Caco-2 (cell line): ENCODE data around the gene TSPAN9. TPM values are rescaled to one million over a fixed set of nuclear protein-coding genes. Genes with fewer than 3 reads are reported as not detected.

Experiments used
- BruUV-seq: library from RNA; stranded (reverse); fragments of 400-500 nt; replicated peaks from 2 replicates; lab custom pipeline; 2021; lab: Mats Ljungman, UMichigan
- CTCF ChIA-PET: fragments of 300-600 bp; sonication (Branson Sonifier 250); formaldehyde crosslinking; loops from one replicate; lab custom pipeline; 2022; ENCODE audit warnings: antibody characterized with exemption; lab: Charles Lee
- POLR2A ChIA-PET: fragments of 300-600 bp; sonication (Branson Sonifier 250); formaldehyde crosslinking; loops from one replicate; lab custom pipeline; 2022; ENCODE audit warnings: antibody characterized with exemption; lab: Charles Lee
- DNase-seq, 2 experiments: peaks; one replicate each; pipeline versions ENCODE4 v3.0.0 to v3.0.0-alpha.2; 2020 to 2022
- H3K27me3 ChIP-seq: replicated peaks from 2 replicates; pipeline ENCODE4 v1.6.0; 2011; ENCODE audit warnings: low read length; ENCODE audit not compliant: control insufficient read depth, insufficient read depth
- H3K36me3 ChIP-seq: 2 replicates; pipeline ENCODE4 v1.5.1; 2011; ENCODE audit warnings: low read length; ENCODE audit not compliant: control insufficient read depth, insufficient read depth
- H3K4me1 ChIP-seq: fragments of 250-450 bp; sonication (Bioruptor Pico); 2 replicates; pipeline ENCODE4 v1.5.1; 2020; ENCODE audit warnings: mild to moderate bottlenecking
- H3K4me3 ChIP-seq: 2 replicates; pipeline ENCODE4 v1.5.1; 2011; ENCODE audit warnings: low read depth, mild to moderate bottlenecking, control low read depth, low read length
- H3K9me3 ChIP-seq: fragments of 250-450 bp; sonication (Bioruptor Pico); 2 replicates; pipeline ENCODE4 v1.5.1; 2020; ENCODE audit warnings: mild to moderate bottlenecking, moderate library complexity
- H3K27ac Mint-ChIP-seq: one replicate; pipeline ENCODE4 v1.8.0; 2022; ENCODE audit warnings: mixed read lengths; ENCODE audit not compliant: unreplicated experiment
- H3K27me3 Mint-ChIP-seq: one replicate; pipeline ENCODE4 v1.8.0; 2022; ENCODE audit warnings: mixed read lengths; ENCODE audit not compliant: insufficient read depth, unreplicated experiment
- H3K36me3 Mint-ChIP-seq: one replicate; pipeline ENCODE4 v1.8.0; 2022; ENCODE audit warnings: mild to moderate bottlenecking, mixed read lengths; ENCODE audit not compliant: insufficient read depth, unreplicated experiment
- H3K4me1 Mint-ChIP-seq: one replicate; pipeline ENCODE4 v1.8.0; 2022; ENCODE audit warnings: low read depth, mixed read lengths; ENCODE audit not compliant: unreplicated experiment
- H3K4me3 Mint-ChIP-seq: one replicate; pipeline ENCODE4 v1.8.0; 2022; ENCODE audit warnings: mild to moderate bottlenecking, moderate library complexity, mixed read lengths; ENCODE audit not compliant: unreplicated experiment
- H3K9me3 Mint-ChIP-seq: one replicate; pipeline ENCODE4 v1.8.0; 2022; ENCODE audit warnings: mixed read lengths; ENCODE audit not compliant: unreplicated experiment
- intact Hi-C: fragments of 100-400 bp; cut with micrococcal nuclease; formaldehyde crosslinking; loops from one replicate; pipeline ENCODE4 v1.10.0; 2022; ENCODE audit not compliant: unreplicated experiment
- total RNA-seq: library from RNA; stranded (reverse); gene quantifications from 2 replicates; pipeline ENCODE4 v1.2.3, GENCODE V29; 2022
- TF ChIP-seq, protein P1 (sequence below), 2 experiments: fragments of 200-600 bp in 1 of 2; IDR thresholded peaks; 1 replicate in 1 of 2; 2 replicates in 1 of 2; pipeline versions ENCODE4 v1.5.1 to v1.8.0; 2011 to 2022; ENCODE audit warnings: antibody characterized with exemption in 1 of 2, control low read depth in 1 of 2, inconsistent platforms in 1 of 2, low read depth in 1 of 2, low read length in 1 of 2, mild to moderate bottlenecking in 1 of 2, moderate library complexity in 1 of 2; ENCODE audit not compliant: insufficient read depth in 1 of 2, severe bottlenecking in 1 of 2, unreplicated experiment in 1 of 2

The TSPAN9 gene
- total RNA-seq, 1 experiment from 2014 or later, result 49.1 TPM

DNA sequence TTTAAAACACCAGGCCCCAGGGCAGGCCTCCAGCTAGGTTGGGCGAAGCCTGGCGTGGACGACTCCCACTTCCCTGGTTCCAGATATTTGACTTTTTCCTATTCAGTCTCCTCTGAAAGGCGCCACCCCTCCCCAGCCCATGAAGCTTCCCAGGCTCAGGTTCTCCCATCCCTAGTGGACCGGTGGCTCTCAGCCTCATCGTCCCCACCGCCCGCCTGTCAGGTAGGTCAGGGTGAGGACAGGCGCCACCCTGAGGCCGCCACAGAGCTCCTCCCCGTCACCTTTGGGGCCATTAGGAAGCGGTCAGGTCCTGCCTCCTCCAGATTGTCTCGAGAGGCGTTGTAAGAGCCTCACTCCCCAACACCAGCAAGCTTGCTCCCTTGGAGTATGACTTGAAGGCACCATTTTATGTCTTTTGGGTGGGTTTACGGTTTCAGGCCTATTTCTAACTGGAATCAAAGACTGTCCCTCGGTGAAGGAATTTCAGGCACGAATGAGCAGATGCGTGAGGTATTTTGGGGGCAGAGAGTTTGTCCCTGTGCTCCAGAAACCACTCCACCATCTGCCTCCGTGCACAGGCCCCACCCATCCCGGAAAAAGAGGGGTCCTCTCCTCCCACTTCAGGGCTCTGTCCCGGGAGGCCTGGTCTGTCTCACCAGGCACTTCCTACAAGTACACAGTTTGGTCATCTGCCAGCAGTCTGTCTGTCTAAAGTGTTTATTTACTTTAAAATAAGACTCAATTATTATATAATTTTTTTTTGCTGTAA is 55.6 kb downstream of the TSPAN9 start:
- no peak overlapping the region for H3K4me3 ChIP-seq
- no peaks in the 10 kb centered on the region for H3K36me3 ChIP-seq
- H3K27me3 ChIP-seq, result no peaks in the 10 kb centered on the region
- no peak for DNase-seq
- CTCF ChIA-PET, result interaction anchor here (1.0 to 1.7 kb wide), 5 partner anchors 12 to 143 kb away, joined by 3 to 14 read pairs (median 3); no protein-coding TSS in a partner anchor
- H3K9me3 ChIP-seq, result no peaks in the 10 kb centered on the region
- H3K27ac Mint-ChIP-seq, result no peak overlapping the region
- H3K4me1 ChIP-seq, result no peaks in the 10 kb centered on the region
- H3K27me3 Mint-ChIP-seq, result no peaks in the 10 kb centered on the region
- H3K9me3 Mint-ChIP-seq, result no peaks in the 10 kb centered on the region
- H3K36me3 Mint-ChIP-seq, result no peaks in the 10 kb centered on the region
- POLR2A ChIA-PET, result no interaction called here
- no peaks in the 10 kb centered on the region for H3K4me1 Mint-ChIP-seq
- BruUV-seq, result no TSS peak
- intact Hi-C loops, result no loop called here
- TF ChIP-seq, protein P1, sequence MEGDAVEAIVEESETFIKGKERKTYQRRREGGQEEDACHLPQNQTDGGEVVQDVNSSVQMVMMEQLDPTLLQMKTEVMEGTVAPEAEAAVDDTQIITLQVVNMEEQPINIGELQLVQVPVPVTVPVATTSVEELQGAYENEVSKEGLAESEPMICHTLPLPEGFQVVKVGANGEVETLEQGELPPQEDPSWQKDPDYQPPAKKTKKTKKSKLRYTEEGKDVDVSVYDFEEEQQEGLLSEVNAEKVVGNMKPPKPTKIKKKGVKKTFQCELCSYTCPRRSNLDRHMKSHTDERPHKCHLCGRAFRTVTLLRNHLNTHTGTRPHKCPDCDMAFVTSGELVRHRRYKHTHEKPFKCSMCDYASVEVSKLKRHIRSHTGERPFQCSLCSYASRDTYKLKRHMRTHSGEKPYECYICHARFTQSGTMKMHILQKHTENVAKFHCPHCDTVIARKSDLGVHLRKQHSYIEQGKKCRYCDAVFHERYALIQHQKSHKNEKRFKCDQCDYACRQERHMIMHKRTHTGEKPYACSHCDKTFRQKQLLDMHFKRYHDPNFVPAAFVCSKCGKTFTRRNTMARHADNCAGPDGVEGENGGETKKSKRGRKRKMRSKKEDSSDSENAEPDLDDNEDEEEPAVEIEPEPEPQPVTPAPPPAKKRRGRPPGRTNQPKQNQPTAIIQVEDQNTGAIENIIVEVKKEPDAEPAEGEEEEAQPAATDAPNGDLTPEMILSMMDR (IDR thresholded peaks at IDR 0.05; ENCODE audit: insufficient read depth in 1 of 2, low read depth in 1 of 2, low read length in 1 of 2, severe bottlenecking in 1 of 2, unreplicated experiment in 1 of 2), result no peak
- no peak overlapping the region for H3K4me3 Mint-ChIP-seq

DNA sequence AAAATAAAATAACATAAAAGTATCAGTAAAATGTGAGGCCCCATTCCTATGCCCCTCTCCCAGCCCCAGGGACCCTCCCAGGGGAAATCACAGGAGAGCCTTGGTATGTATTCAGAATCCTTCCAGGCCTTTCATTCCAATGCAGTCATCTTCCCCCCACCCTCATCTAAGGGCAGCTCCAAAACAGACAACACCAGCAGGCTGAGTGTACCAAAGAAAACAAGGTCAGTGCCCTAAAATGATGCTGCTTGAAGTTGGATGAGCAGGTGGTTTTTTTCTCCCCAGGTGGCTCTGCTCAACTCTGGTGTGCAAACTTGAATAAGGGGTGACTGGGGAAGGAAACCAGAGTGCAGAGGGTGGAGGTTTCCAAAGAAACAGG is 56.2 kb downstream of the TSPAN9 start:
- H3K36me3 Mint-ChIP-seq, result no peaks in the 10 kb centered on the region
- no peak for DNase-seq
- no peaks in the 10 kb centered on the region for H3K4me1 ChIP-seq
- H3K27me3 Mint-ChIP-seq, result no peaks in the 10 kb centered on the region
- intact Hi-C loops, result no loop called here
- H3K27me3 ChIP-seq, result no peaks in the 10 kb centered on the region
- H3K9me3 ChIP-seq, result no peaks in the 10 kb centered on the region
- TF ChIP-seq, protein P1 (IDR thresholded peaks at IDR 0.05; ENCODE audit: insufficient read depth in 1 of 2, low read depth in 1 of 2, low read length in 1 of 2, severe bottlenecking in 1 of 2, unreplicated experiment in 1 of 2), result no peak
- CTCF ChIA-PET, result interaction anchor here (1.1 to 2.8 kb wide), 4 partner anchors 56 to 142 kb away, joined by 3 to 49 read pairs (median 9); no protein-coding TSS in a partner anchor
- H3K36me3 ChIP-seq, result no peaks in the 10 kb centered on the region
- POLR2A ChIA-PET, result no interaction called here
- H3K4me3 ChIP-seq, result no peak overlapping the region
- no peak overlapping the region for H3K27ac Mint-ChIP-seq
- H3K4me1 Mint-ChIP-seq, result no peaks in the 10 kb centered on the region
- H3K9me3 Mint-ChIP-seq, result no peaks in the 10 kb centered on the region
- no TSS peak for BruUV-seq
- no peak overlapping the region for H3K4me3 Mint-ChIP-seq

DNA sequence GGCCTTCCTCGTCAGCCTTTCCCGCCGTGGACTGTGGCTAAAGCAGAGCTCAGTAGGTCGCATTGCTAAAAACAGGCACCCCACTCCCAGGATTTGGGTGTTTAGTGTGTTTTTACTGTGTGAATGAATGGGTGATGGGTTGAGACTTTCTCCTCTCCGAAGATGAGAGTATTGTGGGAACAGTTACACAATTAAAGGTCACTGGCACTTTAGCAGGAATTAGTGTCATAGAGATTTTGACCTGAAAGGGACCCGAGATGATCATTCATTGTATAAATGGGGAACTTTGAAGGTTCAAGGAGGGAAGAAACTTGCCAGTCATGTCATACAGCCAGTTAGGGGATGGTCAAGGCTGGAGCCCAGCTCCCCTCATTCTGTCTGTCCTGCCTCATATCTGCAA is 56.9 kb downstream of the TSPAN9 start:
- intact Hi-C loops, result no loop called here
- TF ChIP-seq, protein P1 (IDR thresholded peaks at IDR 0.05; ENCODE audit: insufficient read depth in 1 of 2, low read depth in 1 of 2, low read length in 1 of 2, severe bottlenecking in 1 of 2, unreplicated experiment in 1 of 2), result no peak
- H3K4me1 Mint-ChIP-seq, result no peaks in the 10 kb centered on the region
- Histone ChIP-seq H3K27me3 (no peaks in the 10 kb centered on the region), H3K4me1 (no peaks in the 10 kb centered on the region), H3K9me3 (no peaks in the 10 kb centered on the region), H3K4me3 (no peak overlapping the region), H3K36me3 (no peaks in the 10 kb centered on the region)
- ChIA-PET CTCF (interaction anchor here (0.6 to 2.8 kb wide), 4 partner anchors 61 to 141 kb away, joined by 3 to 49 read pairs (median 12); no protein-coding TSS in a partner anchor), POLR2A (no interaction called here)
- H3K27me3 Mint-ChIP-seq, result no peaks in the 10 kb centered on the region
- H3K27ac Mint-ChIP-seq, result no peak overlapping the region
- no peaks in the 10 kb centered on the region for H3K9me3 Mint-ChIP-seq
- H3K4me3 Mint-ChIP-seq, result no peak overlapping the region
- no TSS peak for BruUV-seq
- no peaks in the 10 kb centered on the region for H3K36me3 Mint-ChIP-seq
- no peak for DNase-seq
